AG09319 (cell line): ENCODE measurements around the gene WRAP73.

ENCODE experiments used
- DNase-seq: peaks from one replicate; pipeline ENCODE4 v3.0.0-alpha.2; 2010; ENCODE audit warnings: low read depth; ENCODE audit errors: extremely low read depth
- CTCF ChIP-seq: IDR thresholded peaks from 2 replicates; pipeline ENCODE4 v1.5.1; 2011; ENCODE audit warnings: low read depth, mild to moderate bottlenecking, inconsistent platforms, low read length, moderate library complexity

The WRAP73 gene

GRCh38 chr1:3671371-3672180 lies 21.7 kb upstream of the WRAP73 start:
- no peak for TF ChIP-seq CTCF
- DNase-seq: no peak

GRCh38 chr1:3670823-3671265 lies 20.9 kb upstream of the WRAP73 start:
- TF ChIP-seq CTCF: no peak
- no peak for DNase-seq

- no peak for TF ChIP-seq CTCF
- DNase-seq: no peak
These were observed 20.1 kb upstream of the WRAP73 start for GRCh38 chr1:3669971-3670431.

GRCh38 chr1:3669421-3669821 lies 19.5 kb upstream of the WRAP73 start:
- DNase-seq: no peak
- no peak for TF ChIP-seq CTCF

GRCh38 chr1:3668585-3669300 lies 18.8 kb upstream of the WRAP73 start:
- DNase-seq: no peak
- no peak for TF ChIP-seq CTCF

- DNase-seq: no peak
- TF ChIP-seq CTCF: no peak
These were observed 18.2 kb upstream of the WRAP73 start for GRCh38 chr1:3668148-3668547.
